GM19043 (cell line): ENCODE results near the gene CAPN10.
"Not testable (repeated sequence)": the region's sequence is repeated elsewhere in the genome, so short reads cannot be mapped to it uniquely, and the experiment has no call there.

Experiments
- ATAC-seq: cut with Tn5 transposase; IDR thresholded peaks from one replicate; pipeline ENCODE4 v1.9.1; 2021; ENCODE audit warnings: low read depth; ENCODE audit not compliant: unreplicated experiment

The CAPN10 gene, protein sequence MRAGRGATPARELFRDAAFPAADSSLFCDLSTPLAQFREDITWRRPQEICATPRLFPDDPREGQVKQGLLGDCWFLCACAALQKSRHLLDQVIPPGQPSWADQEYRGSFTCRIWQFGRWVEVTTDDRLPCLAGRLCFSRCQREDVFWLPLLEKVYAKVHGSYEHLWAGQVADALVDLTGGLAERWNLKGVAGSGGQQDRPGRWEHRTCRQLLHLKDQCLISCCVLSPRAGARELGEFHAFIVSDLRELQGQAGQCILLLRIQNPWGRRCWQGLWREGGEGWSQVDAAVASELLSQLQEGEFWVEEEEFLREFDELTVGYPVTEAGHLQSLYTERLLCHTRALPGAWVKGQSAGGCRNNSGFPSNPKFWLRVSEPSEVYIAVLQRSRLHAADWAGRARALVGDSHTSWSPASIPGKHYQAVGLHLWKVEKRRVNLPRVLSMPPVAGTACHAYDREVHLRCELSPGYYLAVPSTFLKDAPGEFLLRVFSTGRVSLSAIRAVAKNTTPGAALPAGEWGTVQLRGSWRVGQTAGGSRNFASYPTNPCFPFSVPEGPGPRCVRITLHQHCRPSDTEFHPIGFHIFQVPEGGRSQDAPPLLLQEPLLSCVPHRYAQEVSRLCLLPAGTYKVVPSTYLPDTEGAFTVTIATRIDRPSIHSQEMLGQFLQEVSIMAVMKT

DNA sequence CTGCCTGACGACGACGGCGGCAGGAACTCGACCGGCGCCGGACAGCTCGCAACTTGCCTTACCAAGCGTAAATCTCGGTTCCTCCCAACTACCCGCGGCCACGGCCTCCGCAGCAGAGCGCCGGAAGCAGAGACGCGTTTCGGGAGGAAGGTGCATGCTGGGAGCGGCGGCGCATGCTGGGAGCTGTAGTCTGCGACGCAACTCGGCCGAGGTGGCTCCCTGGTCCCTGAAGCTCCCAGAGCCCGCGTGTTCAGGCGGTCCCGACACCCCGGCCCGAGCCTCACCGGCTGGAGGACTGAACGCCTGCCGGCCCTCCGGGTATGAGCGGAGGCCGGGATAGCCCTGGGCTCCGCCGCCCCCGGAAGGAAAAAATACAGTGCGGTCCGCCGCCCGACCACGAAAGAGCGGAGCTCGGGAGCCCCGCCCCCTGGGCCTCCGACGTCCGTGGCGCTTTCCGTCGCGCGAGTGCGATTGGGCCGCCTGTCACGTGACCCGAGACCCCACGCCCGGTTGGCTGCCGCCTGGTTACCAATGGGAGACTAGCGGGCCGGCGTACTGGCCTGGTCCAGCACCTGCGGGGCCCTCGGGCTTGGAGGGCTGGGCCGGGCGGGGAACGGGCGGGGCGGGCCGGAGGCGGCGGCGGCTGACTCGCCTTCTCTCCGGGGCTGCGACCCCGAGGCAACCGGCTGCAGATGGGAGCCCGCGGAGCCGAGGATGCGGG, at the start of gene CAPN10:
CAPN10 (plus strand) TSS at position 537 of the 721 bp plus-strand sequence; CDS start at position 715, 178 bp downstream.
- ATAC-seq, result peak; percentile 44

DNA sequence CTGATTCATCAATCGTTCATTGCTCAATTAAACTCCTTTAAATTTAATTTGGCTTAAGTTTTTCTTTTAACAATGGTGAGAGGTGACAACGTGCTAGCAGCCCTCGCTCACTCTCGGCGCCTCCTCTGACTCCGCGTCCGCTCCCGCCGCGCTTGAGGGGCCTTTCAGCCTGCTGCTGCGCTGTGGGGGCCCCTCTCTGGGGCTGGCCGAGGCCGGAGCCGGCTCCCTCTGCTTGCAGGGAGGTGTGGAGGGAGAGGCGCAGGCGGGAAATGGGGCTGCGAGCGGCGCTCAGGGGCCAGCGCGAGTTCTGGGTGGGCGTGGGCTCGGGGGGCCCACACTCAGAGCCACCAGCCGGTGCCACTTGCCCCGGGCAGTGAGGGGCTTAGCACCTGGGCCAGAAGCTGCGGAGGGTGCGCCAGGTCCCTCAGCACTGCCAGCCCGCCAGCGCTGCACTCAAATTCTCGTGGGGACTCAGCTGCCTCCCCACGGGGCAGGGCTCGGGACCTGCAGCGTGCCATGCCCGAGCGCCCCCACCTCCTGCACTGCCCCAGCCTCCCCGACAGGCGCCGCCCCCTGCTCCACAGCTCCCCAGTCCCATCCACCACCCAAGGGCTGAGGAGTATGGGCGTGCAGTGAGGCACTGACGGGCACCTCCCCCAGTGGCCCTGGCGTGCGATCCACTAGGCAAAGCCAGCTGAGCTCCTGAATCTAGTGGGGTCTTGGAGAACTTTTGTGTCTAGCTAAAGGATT, 48.3 kb upstream of the CAPN10 start:
- no peak for ATAC-seq

DNA sequence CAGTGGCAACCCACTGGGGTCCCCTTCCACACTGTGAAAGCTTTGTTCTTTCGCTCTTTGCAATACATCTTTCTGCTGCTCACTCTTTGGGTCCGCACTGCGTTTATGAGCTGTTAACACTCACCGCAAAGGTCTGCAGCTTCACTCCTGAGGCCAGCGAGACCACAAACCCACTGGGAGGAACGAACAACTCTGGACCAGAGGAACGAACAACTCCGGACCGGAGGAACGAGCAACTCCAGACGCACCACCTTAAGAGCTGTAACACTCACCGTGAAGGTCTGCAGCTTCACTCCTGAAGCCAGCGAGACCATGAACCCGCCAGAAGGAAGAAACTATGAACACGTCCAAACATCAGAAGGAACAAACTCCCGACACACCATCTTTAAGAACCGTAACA, 47.4 kb upstream of the CAPN10 start:
- ATAC-seq, result not testable (repeated sequence)

DNA sequence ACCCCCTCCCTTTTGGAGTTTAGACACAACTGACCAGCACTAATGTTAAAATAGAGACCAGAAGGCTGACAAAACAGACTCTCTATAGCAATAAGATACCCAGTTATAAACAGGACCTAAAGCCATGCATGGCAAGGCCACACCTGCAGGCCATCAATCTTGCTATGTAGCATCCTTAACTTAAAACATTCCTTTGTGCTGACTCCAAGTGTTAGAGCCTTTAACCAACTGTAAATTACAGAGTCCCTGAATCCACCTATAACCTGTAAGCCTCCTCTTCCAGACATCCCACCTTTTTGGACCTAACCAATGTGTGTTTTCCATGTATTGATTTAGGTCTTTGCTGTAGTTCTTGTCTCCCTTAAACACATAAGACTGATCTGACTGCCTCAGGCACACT, 46.6 kb upstream of the CAPN10 start:
- no peak for ATAC-seq

DNA sequence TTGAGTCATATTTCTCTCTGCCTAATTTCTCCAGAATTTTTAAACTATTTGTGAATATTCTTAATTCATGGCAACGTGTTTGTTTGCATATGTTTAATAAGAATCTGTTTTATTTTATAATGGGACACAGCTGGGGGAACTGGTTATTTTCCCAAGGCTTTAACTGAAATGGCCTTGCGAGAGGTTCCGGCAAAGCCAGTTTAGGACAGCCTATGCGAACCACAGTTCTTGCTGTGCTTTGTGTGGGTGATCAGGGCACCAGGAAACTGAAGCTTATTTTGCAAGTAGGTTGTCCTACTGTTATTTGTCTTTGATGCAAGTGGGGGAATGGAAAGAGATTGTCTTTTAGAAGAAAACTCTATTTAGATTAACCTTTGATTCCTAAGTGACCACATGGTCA, 35.2 kb upstream of the CAPN10 start:
- no peak for ATAC-seq

DNA sequence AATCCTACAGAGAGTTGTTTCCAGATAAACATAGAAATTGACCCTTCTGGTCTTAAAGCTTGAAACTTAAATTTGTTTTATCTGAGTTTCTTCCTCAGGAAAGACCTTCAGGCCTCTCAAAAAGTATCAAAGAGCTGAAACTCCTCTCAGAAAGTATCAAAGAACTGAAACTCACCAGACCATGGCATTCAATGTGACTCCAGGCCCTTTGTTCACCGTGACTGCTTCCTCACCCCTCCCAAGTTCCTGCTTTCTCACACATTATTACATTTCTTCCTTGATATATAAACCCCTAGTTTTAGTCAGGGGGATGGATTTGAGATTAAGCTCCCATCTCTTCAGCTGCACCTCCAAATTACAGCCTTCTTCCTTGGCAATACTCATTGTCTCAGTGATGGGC, 34.7 kb upstream of the CAPN10 start:
- no peak for ATAC-seq

DNA sequence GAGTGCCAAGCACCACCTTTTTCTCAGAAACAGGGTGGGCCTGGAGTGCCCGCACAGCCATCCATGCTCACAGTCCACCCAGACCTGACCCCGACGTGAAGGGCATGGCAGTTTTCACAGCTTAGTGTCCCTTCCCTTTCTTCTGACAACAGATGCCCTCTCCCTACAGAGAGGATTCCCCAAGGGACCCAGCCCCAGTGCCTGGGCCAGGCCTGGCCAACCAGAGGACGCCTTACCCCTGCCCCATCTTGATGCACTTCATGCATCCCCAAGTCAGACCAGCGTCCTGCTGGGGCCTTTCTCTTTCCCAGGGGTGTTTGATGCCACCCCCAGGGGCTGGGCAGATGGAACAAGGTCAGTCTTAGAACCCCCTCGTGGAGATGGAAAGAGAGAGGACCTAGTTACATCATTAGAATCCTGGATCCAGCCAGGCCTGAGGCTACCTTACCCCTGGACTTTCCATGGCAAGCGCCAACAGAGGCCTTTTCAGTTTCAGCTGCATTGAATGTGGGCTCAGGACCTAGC, 32.5 kb upstream of the CAPN10 start:
- no peak for ATAC-seq

DNA sequence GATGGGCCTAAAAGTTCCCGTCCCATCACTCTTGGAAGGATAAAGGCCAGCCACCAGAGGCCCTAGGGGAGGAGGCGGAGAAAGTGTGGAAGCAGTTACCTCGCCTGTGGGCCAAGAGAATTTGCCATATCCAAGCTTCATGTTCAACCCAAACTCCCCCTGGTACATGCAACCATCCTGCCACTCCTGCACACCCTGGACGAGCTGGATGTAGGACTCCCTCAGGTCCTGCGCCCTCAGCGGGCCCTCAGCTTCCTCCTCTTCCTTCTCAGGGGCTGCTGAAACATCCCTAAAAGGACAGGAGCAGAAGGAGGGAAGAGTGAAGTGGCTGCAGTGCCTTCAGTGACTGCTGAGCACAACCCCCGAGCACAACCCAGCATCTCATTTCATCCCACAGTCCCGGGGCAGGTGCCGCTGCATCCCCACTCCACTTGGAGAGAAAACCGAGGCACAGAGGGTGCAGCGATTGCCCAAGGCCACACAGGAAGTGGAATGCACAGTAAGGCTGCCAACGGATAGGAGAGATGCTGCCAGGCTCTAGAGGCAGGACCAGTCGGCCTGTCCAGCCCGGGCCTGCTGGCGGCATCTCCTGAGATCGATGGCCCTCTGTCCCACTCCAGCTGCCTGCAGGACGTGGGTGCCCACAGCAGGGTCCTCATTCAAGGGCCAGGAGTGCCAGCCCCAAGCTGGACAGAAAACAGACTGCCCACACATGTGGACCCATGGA, 31.6 kb upstream of the CAPN10 start:
- ATAC-seq, result no peak

DNA sequence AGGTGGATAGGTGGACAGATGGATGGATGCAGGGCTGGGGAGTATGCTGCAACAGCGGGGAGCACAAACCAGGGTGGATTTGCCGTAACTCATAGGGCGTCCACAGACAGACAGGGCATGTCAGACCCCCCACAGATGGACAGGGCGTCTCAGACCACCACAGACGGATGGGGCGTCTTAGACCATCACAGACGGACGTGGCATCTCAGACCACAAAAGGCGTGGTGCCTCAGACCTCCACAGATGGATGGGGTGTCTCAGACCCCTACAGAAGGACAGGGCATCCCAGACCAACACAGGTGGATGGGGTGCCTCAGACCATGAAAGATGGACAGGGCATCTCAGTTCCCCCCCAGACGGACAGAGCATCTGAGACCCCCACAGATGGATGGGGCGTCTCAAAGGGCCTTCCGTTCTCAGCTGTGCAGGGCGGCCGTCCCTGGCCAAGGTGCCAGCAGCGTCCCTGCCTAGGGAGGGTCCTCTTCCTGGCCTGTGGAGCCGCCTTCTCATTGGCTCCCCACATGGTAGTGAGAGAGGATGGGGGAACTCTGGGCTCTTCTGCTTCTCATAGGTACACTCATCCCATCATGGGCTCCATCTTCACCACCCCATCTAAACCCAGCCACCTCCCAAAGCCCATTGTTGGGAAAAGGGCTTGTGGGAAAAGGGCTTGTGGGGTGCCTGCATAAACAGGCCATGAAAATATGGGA, 30.8 kb upstream of the CAPN10 start:
- ATAC-seq, result no peak

DNA sequence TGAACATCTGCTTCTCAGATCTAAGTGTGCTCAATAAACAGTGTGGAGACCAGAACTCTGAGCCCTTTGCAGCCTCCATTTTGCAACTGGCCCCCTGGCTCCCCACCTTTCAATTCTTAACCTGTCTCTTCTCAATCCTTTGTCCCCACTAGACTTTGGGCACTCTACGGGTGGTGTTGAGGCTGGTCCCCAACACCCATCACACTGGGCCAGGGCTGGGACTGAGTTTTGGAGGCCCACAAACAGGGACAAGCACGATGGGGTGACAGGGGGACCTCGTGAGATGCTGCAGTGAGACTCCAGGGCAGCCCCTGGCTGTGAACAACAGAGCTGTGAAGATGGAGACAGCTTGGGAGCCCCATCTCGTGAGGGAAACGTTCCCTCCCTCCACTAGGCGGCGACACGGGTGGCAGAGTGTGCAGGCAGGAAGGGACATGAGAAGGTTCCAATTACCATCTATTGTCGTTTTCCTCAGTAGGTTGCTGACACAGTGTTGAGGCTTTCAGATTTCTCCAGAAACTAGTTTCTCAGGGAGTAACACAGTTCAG, 29.9 kb upstream of the CAPN10 start:
- ATAC-seq, result no peak

DNA sequence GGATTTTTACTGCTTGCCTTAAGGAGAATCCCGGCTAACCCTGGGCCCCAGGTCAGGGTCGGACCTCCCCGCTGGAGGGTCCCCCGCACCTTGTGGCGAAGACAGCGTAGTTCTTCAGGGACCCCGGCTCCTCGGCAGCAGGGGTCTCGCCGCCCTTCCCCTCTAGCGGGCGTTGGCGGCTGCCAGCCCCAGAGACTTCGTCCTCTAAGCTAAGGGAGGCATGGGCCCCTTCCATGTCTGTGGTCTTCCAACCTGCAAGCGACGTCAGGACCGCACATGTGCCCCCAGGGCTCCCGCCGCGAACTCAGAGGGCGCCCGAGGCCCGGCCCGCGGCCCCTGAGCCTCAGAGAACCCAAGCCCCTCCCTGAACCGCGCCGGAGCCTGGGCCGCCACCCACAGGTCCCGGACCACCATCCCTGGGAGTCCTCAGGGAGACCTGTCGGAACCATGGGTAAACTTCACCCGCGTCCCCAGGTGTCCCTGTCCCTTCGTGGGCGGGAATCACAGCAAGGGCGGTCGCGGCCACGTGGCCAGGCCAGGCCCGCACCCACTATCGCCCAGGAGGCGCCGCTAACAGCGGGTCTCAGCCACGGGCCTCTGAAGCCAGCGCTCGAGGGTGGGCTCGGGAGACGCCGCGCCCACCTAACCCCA, 29.3 kb upstream of the CAPN10 start:
- ATAC-seq, result no peak

DNA sequence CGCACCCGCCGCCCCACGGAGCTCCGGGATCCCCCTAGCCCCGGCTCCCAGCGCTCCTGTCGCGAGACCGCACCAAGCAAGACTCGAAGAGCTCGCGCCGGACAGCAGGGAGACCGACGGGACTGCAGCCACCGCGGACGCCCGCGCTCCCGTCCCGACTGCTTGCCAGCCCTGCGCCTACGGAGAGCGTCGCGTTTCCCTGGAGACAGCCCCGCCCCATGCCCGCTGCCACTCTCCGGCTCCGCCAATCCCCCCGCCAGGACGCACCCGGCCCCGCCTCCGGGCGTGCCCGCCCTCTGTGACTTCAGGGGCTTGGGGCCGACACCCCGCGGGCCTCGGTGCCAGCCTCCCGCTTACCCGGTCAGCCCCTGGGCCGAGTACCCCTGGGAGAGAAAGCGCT, 28.7 kb upstream of the CAPN10 start, which contains the start of gene ANKMY1:
ANKMY1 (minus strand) TSS at position 181 of the 400 bp plus-strand sequence. CDS start 653 bp downstream, outside the sequence.
- no peak for ATAC-seq

DNA sequence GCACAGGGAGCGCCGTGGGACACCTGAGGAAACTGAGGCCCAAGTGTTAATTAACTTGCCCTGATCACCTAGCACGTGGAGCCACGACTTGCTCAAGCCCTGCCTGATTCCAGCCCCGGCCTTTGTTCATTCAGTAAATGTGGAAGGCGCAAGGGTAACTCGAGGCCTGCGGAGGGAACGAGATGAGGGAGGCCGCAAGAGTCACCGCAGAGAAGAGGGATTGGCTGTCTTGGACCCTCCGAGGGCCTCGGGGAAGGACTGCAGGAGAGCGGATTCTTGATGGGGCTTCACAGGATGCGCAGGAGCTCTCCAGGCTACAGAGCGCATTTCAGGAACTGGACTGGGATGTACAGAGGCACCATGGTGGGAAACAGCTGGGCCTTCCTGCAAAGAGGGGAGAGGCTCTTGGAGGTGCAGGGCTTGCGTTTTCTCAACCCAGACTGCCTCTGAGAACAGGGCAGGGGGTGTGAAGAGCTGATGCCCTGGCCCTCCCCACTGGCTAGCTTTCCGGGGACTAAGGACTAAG, 28.2 kb upstream of the CAPN10 start:
- no peak for ATAC-seq

DNA sequence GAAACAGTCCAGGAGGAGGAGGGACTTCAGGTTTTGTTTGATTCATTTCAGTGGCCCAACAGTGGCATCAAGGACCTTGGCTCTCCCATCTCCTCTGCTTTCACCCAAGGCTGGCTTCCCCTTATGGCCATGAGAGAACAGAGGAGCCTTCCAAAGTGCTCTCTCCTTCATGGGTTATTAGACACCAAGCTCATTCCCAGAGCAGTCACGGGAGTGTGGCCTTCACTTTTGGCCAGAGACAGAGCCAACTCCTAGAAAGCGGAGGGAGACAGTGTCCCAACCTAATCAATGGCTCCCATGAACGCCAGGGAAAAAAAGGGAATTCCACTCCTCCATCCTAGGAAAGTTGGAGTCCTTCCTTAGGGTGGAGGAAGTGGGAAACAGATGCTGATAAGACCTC, 27.2 kb upstream of the CAPN10 start:
- no peak for ATAC-seq

DNA sequence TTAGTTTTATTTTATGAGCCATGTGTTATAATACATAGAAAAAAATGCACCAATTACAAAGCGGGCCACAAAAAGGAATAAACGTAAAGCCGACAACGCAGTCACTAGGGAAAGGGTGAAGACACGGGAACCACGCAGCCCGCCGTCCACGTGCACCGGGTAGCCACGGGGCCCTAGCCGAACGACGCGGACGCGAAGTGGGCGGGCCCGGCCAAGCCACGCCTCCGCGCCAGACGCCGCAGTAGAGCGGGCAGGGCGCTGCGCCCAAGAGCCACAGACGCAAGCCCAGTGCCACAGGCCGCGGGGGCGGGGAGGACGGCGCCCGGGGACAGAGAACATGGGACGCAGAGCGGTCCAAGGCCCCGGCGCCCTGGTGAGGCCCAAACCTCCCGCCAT, 26.5 kb upstream of the CAPN10 start, which contains the start of gene DUSP28:
DUSP28 (plus strand) TSS at position 274 of the 396 bp plus-strand sequence. CDS start 328 bp downstream, outside the sequence.
- ATAC-seq, result peak; percentile 44

DNA sequence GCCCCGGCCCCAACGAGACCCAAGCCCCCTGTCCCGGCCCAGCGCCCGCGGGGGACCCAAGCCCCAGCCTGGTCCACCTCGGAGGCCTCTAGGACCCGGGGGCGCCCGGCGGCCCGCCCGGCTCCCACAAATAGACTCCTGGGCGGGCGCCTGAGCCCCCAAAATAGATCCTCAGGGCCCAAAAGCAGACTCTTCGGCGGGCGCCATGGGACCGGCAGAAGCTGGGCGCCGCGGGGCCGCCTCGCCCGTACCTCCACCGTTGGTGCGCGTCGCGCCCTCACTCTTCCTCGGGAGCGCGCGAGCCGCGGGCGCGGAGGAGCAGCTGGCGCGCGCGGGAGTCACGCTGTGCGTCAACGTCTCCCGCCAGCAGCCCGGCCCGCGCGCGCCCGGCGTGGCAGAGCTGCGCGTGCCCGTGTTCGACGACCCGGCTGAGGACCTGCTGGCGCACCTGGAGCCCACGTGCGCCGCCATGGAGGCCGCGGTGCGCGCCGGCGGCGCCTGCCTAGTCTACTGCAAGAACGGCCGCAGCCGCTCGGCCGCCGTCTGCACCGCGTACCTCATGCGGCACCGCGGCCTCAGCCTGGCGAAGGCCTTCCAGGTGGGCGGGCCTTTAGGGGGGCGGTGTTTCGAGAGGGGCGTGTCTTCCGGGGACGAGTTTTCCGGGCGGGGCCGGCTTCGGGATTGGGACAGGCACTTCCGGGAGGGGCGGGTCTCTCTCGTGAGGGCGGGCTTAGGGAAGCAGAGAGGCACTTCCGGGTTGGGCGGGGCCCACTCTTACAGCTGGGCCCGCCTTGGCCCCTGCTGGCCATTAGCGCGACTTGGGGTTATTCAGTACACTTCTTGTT, 25.8 kb upstream of the CAPN10 start:
- ATAC-seq, result peak; percentile 51
